ENCODE results near the gene TUBB.

Gene TUBB

DNA sequence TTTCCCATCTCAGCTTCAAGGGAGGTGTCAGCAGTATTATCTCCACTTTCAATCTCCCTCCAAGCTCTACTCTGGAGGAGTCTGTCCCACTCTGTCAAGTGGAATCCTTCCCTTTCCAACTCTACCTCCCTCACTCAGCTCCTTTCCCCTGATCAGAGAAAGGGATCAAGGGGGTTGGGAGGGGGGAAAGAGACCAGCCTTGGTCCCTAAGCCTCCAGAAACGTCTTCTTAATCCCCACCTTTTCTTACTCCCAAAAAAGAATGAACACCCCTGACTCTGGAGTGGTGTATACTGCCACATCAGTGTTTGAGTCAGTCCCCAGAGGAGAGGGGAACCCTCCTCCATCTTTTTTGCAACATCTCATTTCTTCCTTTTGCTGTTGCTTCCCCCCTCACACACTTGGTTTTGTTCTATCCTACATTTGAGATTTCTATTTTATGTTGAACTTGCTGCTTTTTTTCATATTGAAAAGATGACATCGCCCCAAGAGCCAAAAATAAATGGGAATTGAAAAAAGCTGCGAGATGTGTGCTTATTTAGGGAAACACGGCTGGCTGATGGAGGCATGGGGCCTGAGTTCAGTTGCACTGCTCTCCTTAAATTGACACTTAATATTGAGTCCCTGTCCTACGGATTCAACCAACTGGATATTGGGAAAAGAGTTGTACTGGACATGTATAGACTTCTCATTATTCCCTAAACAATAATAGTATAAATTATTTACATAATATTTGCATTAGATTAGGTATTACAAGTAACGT, 4.9 kb downstream of the TUBB start:
- TF ChIP-seq, protein P1, sequence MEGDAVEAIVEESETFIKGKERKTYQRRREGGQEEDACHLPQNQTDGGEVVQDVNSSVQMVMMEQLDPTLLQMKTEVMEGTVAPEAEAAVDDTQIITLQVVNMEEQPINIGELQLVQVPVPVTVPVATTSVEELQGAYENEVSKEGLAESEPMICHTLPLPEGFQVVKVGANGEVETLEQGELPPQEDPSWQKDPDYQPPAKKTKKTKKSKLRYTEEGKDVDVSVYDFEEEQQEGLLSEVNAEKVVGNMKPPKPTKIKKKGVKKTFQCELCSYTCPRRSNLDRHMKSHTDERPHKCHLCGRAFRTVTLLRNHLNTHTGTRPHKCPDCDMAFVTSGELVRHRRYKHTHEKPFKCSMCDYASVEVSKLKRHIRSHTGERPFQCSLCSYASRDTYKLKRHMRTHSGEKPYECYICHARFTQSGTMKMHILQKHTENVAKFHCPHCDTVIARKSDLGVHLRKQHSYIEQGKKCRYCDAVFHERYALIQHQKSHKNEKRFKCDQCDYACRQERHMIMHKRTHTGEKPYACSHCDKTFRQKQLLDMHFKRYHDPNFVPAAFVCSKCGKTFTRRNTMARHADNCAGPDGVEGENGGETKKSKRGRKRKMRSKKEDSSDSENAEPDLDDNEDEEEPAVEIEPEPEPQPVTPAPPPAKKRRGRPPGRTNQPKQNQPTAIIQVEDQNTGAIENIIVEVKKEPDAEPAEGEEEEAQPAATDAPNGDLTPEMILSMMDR (conservative IDR thresholded peaks at IDR 0.05; ENCODE audit: low read depth) = no peak
- H3K27ac ChIP-seq = no peak overlapping the region
- ChIA-PET POLR2A (ENCODE audit: low non-redundant PET) (interaction anchor here (0.6 to 0.8 kb wide), 2 partner anchors 114 to 176 kb away, joined by 3 to 5 read pairs; no protein-coding TSS in a partner anchor), CTCF (interaction anchor here (0.7 kb wide), 1 partner anchor 8 kb away, joined by 4 read pairs; the partner anchor contains the start of gene MDC1)
- DNase-seq (ENCODE audit: low spot score) = no peak

DNA sequence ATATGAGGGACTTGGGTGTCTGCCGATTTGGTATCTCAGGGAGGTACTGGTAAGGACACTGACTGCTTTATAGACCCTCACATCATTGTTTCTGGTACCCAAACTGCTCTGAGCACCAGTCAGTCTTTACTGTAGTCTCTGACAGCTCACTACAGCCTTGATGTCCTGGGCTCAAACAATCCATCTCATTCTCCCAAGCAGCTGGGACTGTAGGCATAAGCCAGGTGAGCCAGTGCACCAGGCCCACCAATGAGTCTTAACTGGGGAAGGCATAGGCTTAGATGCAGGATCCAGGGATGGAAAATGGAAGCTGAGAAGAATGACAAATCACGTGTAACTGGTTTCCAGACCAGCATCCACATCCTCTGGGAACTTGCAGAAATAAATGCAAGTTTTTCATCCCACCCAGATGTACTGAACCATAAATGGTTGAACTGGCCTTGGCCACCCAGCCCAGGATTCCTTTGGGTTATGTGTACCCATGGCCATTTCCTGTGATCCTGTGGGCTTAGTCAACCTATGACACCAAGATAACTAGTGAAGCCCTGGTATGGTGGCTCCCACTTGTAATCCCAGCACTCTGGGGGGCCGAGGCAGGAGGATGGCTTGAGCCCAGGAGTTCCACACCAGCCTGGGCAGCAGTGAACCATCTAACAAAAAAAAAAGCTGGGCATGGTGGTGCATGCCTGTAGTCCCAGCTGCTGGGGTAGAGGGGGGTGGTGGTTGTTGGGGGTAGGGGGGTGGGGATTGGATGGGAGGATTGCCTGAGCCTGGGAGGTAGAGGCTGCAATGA, 5.8 kb downstream of the TUBB start:
- TF ChIP-seq, protein P1 (conservative IDR thresholded peaks at IDR 0.05; ENCODE audit: low read depth) = no peak
- ChIA-PET CTCF (interaction anchor here (0.6 to 1.4 kb wide), 5 partner anchors 9 to 385 kb away, joined by 3 to 6 read pairs (median 4); partner anchors contain the start of gene MDC1), POLR2A (ENCODE audit: low non-redundant PET) (no interaction called here)
- peak overlapping the region; percentile 72 for H3K27ac ChIP-seq
- DNase-seq (ENCODE audit: low spot score) = no peak

GRCh38 chr6:30726506-30727413, 6.6 kb downstream of the TUBB start:
- CTCF ChIA-PET = interaction anchor here (0.6 to 1.4 kb wide), 5 partner anchors 29 to 384 kb away, joined by 3 to 6 read pairs (median 3); no protein-coding TSS in a partner anchor
- no peak for DNase-seq (ENCODE audit: low spot score)
- POLR2A ChIA-PET (ENCODE audit: low non-redundant PET) = interaction anchor here (0.6 kb wide), 1 partner anchor 12 kb away, joined by 3 read pairs; no protein-coding TSS in a partner anchor
- TF ChIP-seq, protein P1 (conservative IDR thresholded peaks at IDR 0.05; ENCODE audit: low read depth) = no peak
- peak overlapping the region; percentile 72 for H3K27ac ChIP-seq

DNA sequence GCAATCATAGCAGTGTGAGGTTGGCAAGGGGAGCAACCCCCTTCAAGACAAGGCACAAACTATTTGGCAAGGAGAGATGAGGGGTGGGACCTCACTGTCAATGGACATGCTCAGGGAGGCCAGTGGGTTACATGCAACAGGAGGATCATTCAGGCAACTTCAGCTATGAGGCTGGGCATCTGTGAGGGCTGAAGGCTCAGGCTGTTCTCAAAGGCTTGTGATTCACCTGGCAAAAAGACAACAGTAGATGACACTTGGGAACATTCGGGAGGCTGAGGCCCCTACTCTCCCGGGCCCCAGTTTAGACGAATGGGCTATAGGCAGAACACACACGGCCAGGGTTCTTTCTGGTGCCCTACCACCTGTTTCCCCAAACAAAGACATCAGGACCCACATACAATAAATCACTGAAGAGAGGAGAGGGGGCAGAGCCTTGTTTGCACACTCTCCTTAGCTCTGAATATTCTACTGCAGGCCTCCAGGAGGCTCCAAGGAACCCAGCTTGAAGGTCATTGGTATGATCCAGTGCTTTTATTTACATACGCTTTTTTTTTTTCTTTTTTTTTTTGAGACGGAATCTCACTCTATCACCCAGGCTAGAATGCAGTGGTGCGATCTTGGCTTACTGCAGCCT, 7.9 kb downstream of the TUBB start:
- CTCF ChIA-PET = no interaction called here
- TF ChIP-seq, protein P1 (conservative IDR thresholded peaks at IDR 0.05; ENCODE audit: low read depth) = no peak
- H3K27ac ChIP-seq = peak overlapping the region; percentile 71
- DNase-seq (ENCODE audit: low spot score) = no peak
- POLR2A ChIA-PET (ENCODE audit: low non-redundant PET) = interaction anchor here (0.6 kb wide), 1 partner anchor 102 kb away, joined by 4 read pairs; no protein-coding TSS in a partner anchor

DNA sequence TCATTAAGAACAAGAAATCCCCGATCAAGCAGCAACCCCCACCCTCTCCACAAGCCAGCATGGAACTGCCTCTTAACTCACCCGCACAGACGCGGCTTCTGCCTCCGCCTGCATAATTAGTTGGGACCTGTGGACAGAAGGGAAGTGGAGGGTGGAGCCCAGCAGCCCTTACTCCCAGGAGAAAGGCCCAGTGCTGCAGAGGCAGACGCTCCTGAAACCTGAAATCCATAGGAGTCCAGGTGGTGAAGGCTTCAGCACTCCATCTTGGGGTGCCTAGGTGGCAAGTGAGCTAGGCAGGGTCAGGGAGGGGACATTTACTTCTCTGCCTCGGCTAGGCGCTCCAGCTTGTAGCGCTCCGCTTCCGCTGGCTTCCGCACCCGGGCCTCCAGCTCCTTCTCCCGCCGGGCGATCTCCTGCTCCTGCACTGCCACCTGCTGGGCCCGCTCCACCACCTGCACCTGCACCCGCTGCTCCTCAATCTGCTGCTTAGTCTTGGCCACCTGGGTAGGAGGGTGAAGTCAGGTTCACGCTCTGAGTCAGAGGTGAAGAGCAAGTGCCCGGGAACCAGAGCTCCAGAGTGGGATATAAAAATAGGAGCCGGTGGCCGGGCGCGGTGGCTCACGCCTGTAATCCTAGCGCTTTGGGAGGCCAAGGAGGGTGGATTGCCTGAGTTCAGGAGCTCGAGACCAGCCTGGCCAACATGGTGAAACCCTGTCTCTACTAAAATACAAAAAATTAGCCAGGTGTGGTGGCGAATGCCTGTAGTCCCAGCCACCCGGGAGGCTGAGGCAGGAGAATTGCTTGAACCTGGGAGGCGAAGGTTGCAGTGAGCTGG, 10.7 kb downstream of the TUBB start:
- TF ChIP-seq, protein P1 (conservative IDR thresholded peaks at IDR 0.05; ENCODE audit: low read depth) = peak; percentile 88
- ChIA-PET CTCF (interaction anchor here (0.6 to 2.3 kb wide), 34 partner anchors 8 to 732 kb away, joined by 3 to 27 read pairs (median 4); partner anchors contain the start of genes DHX16, FLOT1 and MRPS18B), POLR2A (ENCODE audit: low non-redundant PET) (interaction anchor here (0.7 to 1.0 kb wide), 2 partner anchors 11 to 237 kb away, joined by 4 to 18 read pairs; partner anchors contain the start of gene FLOT1)
- peak; percentile 90 for DNase-seq (ENCODE audit: low spot score)
- H3K27ac ChIP-seq = peak overlapping the region; percentile 66

Data from RWPE1 (cell line).